AG10803 (cell line): ENCODE results near the gene VSTM1.
A peak's percentile ranks its signal among the peaks of the same experiment; 100 is the strongest.

Experiments
- DNase-seq: peaks from one replicate; pipeline ENCODE4 v3.0.0; 2010; ENCODE audit warnings: low read depth
- H3K4me3 ChIP-seq: 2 replicates; pipeline ENCODE4 v1.5.1; 2011; ENCODE audit warnings: mild to moderate bottlenecking, low read length, control low read depth
- CTCF ChIP-seq: conservative IDR thresholded peaks from 2 replicates; pipeline ENCODE4 v1.5.1; 2011; ENCODE audit warnings: mild to moderate bottlenecking, low read length, control low read depth, inconsistent platforms

Gene VSTM1

GRCh38 chr19:54035215-54036178, 28.2 kb downstream of the VSTM1 start:
- no peak for TF ChIP-seq CTCF
- peak; percentile 93 for DNase-seq
- no peak overlapping the region for H3K4me3 ChIP-seq

GRCh38 chr19:54030895-54031586, 32.7 kb downstream of the VSTM1 start:
- peak; percentile 27 for DNase-seq
- peak; percentile 67 for TF ChIP-seq CTCF
- H3K4me3 ChIP-seq, result peak overlapping the region; percentile 58

- H3K4me3 ChIP-seq, result no peak overlapping the region
- peak; percentile 55 for DNase-seq
- peak; percentile 81 for TF ChIP-seq CTCF
These were observed 33.7 kb downstream of the VSTM1 start for GRCh38 chr19:54029930-54030490.

- DNase-seq, result no peak
- no peak for TF ChIP-seq CTCF
- no peak overlapping the region for H3K4me3 ChIP-seq
These were observed 34.4 kb downstream of the VSTM1 start for GRCh38 chr19:54029301-54029700.

- no peak for TF ChIP-seq CTCF
- no peak for DNase-seq
- no peak overlapping the region for H3K4me3 ChIP-seq
These were observed 37.0 kb downstream of the VSTM1 start for GRCh38 chr19:54026656-54027055.

GRCh38 chr19:54024660-54025059, 39.0 kb downstream of the VSTM1 start:
- DNase-seq, result no peak

More at GRCh38 chr19:54024660-54025059, 39.0 kb downstream of the VSTM1 start:
- no peak overlapping the region for H3K4me3 ChIP-seq
- TF ChIP-seq CTCF, result no peak
